GM21381 (cell line): ENCODE data around the gene TRPM2.

ENCODE experiments used
- ATAC-seq: cut with Tn5 transposase; IDR thresholded peaks from one replicate; pipeline ENCODE4 v1.9.1; 2021; ENCODE audit warnings: mild to moderate bottlenecking, moderate library complexity; ENCODE audit not compliant: unreplicated experiment

TRPM2 gene

DNA sequence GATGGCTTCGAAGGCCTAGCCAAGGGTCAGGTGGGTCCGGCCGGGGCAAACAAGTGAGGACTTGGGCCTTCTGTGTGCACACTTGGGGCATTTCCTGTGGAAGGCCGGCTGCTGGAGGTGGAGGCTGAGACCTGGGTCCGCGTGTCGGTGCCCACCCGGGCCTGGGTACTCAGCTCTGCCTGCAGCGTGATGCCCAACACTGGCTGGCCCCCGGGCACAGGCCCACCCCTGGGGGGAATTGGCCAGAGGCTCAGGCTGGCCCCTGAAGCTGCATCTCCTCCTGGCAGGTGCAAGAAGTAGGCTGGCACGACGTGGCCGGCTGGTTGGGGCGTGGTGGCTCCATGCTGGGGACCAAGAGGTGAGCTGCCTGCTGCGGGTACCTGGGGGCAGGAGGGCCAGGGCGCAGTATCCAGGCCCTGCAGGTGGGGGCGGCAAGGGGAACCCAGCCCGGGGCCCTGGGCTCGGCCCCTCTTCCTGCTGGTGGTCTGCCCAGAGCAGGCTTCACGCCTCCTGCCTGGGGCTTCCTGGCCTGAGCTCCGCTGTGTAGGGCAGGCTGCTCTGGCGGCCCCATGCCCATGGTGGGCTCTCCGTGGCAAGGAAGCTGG lies 31.5 kb upstream of the TRPM2 start:
- no peak for ATAC-seq

DNA sequence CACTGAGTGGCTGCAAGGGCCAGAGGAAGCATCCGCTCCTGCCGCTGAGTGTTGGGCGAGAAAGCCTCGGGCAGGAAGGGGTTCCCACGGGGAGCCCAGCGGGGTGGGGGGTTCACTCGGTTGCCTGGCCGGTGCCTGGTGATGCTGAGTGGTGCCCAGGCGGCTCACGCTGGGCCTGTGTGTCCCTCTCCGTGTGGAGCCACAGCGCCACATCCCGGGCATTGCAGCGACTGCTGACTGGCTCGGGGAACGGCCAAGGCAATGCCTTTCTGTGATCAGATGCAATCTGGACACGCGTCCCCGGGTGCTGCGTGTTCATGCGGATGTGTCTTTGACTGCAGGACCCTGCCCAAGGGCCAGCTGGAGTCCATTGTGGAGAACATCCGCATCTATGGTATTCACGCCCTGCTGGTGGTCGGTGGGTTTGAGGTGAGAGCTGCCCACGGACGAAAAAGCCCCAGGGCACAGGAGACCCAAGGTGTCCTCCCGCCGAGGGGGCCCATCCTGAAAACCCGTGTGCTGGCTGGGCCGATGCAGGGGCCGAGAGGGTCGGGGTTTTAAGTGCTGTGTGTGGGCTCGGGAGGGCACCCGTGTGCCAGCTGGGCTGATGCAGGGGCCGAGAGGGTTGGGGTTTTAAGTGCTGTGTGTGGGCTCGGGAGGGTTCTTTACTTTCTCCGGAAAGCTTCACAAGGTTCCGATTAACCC lies 30.6 kb upstream of the TRPM2 start:
- ATAC-seq: no peak

DNA sequence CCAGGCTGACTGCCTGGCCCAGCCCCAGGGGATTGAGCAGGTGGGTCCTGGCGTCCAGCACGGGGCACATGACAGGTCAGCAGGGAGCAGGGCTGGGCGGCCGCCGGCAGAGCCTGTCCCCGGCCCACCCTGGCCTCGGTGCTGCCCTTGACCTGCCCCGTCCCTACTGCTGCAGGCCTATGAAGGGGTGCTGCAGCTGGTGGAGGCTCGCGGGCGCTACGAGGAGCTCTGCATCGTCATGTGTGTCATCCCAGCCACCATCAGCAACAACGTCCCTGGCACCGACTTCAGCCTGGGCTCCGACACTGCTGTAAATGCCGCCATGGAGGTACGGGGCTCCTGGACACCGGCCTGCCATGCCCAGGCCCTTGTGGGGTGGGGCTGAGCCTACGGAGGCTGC lies 29.8 kb upstream of the TRPM2 start:
- no peak for ATAC-seq

DNA sequence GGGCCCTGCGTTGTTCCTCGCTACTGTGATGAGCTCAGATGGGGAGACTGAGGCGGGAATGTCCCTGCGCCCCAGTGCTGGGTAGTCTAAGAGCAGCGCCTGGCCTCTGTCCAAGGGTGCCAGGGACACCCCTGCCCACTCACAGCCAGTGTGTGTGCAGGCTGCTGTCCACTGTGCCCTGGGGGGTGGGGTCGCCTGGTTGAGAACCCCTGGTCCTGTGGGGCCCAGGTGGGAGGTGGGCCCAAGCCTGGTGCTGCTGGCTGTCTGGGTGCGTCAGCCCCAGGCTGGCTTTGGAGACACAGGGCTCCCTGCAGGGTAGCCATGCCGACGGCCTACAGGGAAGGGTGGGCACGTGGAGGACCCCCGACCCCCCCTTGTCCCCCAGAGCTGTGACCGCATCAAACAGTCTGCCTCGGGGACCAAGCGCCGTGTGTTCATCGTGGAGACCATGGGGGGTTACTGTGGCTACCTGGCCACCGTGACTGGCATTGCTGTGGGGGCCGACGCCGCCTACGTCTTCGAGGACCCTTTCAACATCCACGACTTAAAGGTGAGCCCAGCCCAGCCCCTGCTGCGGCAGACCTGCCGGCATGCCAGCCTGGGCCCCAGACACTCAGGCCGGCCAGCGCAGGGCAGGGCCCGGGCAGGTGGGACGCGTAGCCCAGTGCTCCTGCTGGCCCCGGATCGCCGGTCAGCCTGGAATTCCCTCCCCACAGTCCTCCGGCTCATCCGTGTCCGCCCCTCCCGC lies 29.1 kb upstream of the TRPM2 start:
- no peak for ATAC-seq

DNA sequence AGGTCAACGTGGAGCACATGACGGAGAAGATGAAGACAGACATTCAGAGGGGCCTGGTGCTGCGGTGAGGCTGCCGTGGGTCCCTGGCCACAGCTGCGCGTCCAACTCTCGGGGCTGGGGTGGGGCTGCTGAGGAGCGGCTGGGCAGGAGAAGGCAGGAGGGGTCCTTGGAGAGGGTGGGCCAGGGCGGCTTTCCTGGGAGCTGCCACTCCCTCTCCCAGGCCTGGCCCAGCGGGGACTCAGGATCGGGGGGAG lies 28.6 kb upstream of the TRPM2 start:
- ATAC-seq: no peak

DNA sequence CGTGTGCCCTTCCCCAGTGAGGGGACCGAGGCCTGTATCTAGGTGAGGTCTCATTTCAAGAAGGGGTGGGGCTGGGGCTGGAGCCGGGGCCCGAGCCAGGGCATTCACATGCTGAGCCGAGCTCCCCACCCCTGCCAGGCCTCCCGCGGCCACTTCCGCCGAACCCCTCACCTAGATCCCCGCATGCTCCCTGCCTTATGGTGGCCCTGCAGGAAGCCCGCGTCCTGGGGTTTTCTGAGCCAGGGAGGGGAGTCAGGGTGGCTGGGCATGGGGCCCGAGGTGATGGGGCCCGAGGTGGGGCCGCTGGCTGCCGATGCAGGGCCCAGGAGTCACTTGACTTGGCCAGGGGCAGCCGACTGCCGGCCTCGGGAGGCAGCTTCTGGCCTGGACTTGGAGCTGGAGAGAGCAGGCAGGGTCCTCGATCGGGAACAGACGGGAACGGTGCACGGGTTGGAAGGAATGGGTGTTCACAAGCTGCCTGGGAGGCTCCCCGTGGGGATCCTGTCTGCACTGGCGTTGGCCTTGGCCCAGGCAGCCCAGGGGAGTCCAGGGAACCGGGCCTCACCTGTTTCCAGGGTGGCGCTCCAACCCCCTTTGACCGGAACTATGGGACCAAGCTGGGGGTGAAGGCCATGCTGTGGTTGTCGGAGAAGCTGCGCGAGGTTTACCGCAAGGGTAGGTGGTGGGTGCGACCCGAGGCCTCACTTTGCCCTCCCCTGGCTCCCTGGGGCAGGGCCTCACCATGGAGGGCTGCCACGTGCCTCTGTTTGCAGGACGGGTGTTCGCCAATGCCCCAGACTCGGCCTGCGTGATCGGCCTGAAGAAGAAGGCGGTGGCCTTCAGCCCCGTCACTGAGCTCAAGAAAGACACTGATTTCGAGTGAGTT lies 27.8 kb upstream of the TRPM2 start:
- no peak for ATAC-seq

DNA sequence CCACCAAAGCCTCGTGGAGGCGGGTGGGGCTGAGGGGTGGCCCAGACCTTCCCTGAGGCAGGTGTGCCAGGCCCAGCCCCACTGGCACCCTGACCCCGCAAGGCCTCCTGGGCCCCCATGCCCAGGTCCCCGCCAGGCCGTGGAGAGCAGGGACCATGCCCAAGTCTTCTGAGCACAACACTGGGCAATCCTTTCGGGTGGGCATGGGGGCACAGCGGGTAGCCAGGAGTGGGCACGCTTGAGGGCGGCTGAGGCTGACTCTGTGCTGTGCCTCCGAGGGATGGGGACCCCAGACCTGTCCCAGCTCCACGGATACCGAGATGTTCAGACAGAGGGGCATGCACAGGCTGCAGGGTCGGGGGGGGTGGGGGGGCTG lies 27.2 kb upstream of the TRPM2 start:
- no peak for ATAC-seq

DNA sequence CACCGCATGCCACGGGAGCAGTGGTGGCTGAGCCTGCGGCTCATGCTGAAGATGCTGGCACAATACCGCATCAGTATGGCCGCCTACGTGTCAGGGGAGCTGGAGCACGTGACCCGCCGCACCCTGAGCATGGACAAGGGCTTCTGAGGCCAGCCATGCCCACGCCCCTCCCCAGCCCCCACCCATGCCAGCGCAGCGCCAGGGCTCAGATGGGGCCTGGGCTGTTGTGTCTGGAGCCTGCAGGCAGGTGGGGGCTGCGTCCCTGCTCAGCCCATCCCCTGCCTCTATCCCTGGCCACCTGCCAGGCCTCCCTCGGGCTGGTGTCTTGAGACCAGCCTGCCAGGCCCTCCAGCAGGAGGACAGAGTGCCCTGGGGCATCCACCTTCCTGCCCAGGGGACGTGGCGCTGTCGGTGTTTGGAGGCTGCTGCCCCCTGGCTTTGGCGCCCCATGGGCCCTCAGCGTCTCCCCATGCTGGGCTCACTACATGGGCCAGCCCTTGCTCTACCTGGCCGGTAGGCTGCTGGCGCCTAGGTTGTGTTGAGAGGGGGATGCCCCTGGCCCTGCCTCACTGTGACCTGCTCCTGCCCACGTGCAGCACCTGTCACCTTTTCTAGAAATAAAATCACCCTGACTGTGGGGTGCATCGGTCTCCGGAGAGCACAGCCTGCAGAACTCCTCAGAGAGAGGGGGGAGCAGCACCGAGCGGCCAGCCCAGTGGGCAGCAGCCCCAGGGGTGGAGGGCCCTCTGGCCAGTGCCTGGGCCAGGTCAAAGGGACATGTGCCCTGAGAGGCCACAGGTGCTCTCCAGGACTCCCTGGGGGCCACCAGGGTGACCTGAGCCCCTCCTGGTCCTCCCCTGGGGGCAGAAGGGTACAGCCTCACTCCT lies 26.5 kb upstream of the TRPM2 start:
- no peak for ATAC-seq

DNA sequence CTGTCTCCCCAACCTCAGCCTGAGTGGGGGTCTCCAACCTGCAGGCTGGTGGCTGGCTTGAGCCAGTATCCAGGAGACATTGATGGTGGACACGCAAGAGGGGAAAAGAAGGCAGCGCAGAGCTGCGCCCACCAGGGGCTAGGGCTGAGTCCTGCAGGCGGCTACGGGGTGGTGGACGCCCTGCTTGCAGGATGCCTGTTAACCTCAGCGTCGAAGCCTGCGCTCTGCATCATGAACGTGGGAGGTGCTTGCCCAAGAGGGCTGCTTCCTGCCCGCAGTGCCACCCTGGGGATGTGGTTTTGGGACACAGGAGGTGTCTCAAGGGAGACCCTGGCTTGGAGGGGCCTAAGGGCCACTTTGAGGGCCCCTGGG lies 25.8 kb upstream of the TRPM2 start:
- no peak for ATAC-seq

DNA sequence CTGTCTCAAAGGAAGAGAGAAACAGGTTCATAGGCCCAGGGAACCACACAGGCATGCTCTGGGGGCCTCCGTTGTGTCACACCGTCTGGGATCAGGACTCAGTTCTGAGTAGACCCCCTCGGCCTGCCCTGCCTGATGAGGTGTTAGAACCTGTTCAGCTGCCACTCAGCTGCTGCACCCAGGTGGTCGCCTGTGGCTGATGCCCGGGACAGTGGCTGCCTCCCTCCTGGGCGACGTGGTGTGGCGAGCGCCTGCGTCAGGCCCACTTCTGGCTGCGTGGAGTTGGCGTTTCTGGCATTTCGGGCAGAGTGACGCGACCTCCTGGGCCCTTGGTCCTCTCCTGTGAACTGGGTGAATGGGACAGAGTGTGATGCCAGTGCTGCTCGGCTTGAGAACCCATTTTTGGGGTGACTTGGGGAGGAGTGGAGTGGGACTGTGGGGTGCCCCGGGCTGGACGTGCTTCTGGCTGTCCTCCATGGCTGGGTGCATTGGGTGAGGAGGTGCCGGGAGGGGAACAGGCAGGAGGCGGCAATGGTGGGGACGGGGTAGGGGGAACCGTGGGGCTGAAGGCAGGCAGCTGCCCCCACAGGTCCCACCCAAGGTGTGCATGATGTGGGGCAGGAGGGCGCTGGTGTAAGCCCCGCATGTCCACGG lies 25.1 kb upstream of the TRPM2 start:
- no peak for ATAC-seq

DNA sequence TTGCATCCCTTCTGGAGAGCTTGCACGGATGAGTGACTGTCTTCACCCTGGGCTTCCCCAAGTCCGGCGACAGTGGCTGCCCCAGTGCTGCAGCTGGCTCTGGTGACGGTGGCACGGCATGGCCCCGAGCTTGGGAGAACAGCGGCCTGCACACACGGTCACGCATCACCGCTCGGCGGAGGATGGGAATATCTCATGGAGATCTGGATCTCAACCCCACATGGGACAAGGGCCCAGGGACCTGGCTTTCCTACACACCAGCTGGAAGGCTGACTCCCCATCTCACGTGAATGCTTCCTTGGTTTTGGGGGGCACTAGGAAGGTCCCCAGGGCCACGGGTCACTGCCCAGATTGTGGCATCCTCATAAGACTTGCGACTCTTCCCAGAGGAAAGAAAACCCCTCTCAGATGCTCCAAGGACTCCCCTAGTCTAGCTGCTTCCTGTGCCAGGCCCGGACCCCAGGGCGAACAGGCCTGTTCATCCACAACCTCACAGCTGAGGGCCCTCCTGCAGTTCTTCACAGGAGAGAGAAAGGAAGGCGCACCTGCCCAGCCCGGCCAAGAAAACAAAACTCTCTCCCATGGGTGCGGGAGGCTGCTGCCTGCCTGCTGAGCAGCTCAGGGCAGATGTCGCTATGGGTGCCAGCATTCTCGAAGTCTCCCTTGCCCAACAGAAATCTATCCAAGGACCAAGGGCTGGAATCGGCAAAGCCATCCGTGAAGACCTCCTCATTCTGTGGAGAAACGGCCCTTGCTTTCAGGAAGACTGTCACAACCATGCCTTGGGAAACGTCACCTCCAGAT lies 24.1 kb upstream of the TRPM2 start:
- no peak for ATAC-seq

DNA sequence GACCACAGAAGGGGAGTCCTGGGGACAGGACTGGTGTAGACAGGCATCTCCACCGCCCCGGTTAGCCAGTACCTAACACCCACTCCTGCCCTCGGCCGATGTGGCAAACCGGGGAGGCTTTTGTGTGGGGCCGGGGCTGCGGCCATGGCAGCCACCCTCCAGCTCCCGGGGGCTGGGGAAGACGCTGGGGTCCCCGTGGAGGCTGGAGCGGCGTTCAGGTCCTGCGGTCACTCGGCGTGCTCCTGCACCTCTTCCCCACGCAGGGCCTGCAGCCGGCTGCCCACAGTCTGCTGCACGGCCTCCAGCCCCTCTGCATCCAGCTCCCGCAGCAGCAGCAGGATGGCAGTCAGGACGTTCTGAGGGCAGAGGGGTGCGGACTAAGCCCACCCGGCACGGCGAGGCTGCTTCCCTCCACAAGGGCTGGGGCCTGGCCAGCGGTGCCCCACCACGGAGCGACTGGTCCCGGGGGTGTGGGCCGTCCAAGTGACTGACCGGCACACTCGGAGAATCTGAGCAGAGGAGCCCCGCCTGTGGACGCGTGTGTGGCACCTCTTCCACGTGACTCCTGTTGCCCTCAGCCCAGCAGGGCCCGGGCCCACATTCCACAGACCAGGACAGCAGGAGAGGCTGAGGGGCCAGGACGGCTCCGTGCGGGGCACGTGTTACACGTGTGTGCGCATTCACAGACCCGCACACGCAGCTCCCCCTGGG lies 23.3 kb upstream of the TRPM2 start:
- ATAC-seq: no peak

DNA sequence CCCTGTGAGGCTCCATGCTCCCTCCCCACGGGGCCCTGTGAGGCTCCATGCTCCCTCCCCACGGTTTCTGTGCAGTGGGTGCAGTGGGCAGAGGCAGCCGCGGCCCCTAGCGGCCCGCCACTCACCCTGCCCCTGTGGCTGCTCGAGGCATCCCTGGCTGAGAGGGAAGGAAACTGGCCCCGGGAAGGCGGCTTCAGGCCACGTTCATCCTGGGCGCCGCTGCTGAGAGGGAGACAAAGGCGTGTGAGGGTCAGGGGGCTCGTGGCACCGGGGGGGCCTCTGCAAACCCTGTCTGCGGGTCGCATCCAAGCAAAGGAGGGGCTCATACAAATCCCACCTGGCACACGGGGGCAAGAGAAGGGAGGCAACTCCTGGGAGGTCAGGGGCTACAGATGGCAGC lies 22.7 kb upstream of the TRPM2 start:
- ATAC-seq: no peak

DNA sequence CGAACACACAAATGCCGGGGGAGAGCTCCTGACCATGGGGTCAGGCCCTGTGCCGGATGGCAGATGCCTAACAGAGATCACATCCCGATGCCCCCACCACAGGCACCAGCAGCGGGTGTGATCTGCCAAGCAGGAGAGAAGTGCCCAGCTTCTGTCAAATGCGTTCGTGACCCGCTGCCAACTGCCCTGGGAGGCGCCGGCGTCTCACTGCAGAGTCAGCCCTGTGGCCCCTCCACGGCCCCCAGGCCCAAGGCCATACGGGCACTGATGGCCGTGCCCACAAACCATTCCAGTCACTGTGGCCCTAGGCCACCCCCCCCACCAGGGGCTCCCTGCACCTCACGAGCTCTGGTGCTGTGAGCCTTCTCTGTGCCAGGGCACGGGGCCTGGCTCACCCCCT lies 22.2 kb upstream of the TRPM2 start:
- ATAC-seq: no peak

DNA sequence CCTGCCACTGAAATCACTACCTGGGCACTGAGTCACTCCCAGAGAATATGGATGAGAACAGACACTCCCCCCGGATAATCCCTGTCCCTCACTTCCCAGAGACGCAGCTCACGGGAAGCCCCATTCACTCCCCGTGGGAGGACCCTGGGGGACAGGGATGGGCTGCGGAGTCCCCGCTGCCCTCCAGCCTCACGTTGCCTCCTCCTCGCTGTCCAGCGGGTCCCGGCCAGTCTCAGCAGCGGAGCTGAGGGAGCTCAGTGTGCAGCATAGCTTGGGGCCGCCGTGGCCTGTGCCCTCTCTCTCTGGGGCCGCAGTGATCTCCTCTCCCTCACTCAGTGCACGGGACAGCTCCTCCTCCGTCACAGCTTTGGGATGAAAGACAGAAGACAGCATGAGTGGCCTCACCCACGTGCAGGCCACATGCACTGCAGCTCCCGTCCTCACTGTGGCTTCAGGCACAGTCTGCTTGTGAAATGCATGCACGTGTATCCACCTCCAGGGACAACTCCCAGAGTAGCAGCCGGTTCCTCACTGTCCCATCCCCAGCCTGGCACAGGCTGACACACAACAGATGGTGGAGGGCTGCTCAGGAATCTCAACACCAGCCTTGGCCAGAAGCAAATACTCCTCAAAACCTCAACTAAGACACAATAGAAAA lies 21.6 kb upstream of the TRPM2 start:
- no peak for ATAC-seq

DNA sequence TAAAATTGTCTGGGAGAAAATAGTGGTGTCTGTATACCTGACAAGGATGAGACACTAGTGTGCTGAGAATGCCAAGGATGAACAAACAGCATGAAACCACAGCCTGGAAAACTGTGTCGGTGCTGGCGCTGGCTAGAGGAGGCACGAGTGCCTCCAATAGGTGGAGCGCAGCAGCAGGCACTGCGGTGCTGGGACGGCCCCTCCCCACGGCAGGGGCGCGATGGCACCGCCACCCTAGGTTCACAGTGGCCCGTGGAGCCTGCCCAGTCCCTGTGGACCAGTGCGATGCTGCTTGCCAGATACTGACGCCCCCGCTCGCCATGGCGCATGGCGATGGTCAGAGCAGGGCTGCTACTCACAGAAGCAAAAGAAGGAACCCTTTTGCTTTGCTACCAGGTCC lies 21.0 kb upstream of the TRPM2 start:
- no peak for ATAC-seq

DNA sequence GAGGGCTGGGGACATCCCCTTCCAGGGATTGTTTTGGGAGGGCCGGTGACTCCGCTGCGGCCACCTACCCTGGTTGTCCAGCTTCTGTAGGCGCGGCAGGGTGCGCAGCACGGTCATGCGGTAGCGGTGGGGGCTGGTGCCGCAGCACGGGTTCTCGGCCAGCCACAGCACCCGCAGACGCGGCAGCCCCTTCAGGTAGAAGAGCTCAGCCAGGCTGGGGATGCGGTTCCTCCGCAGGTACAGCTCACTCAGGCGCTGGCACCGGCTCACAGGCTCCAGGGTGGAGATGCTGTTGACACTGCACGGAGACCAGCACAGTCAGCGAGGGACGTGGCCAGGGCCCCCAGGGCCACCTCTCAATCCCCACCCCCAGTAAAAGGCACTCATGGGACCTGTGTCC lies 20.5 kb upstream of the TRPM2 start:
- no peak for ATAC-seq
